ENCODE measurements around the gene FUT9. TPM values are rescaled to one million over a fixed set of nuclear protein-coding genes. Genes with fewer than 3 reads are reported as not detected.

FUT9 gene
- total RNA-seq, 4 donors from 2014 or later = 0.07 TPM; not detected in 3

GRCh38 chr6:96007663-96008062 is 8.1 kb upstream of the FUT9 start:
- intact Hi-C loops (cut with DNase I; ENCODE audit: low total_unique reads) = no loop called here
- H3K27me3 ChIP-seq = no peaks in the 10 kb centered on the region
- DNase-seq = no peak
- H3K4me3 ChIP-seq = no peak overlapping the region
- TF ChIP-seq POLR2A (IDR thresholded peaks at IDR 0.05) = no peak
- no peak for TF ChIP-seq CTCF (IDR thresholded peaks at IDR 0.05)
- H3K9me3 ChIP-seq = no peaks in the 10 kb centered on the region
- no peak overlapping the region for H3K27ac ChIP-seq
- no peaks in the 10 kb centered on the region for H3K4me1 ChIP-seq
- no peaks in the 10 kb centered on the region for H3K36me3 ChIP-seq

GRCh38 chr6:96013531-96013930 is 2.2 kb upstream of the FUT9 start:
- Histone ChIP-seq H3K27me3 (peaks cover 0 to 6% of the 10 kb centered on the region in 2 donors), H3K36me3 (no peaks in the 10 kb centered on the region), H3K4me3 (no peak overlapping the region), H3K4me1 (peaks cover 0 to 4% of the 10 kb centered on the region in 2 donors), H3K9me3 (no peaks in the 10 kb centered on the region), H3K27ac (no peak overlapping the region)
- TF ChIP-seq POLR2A (IDR thresholded peaks at IDR 0.05) (no peak), CTCF (IDR thresholded peaks at IDR 0.05) (no peak)
- intact Hi-C loops (cut with DNase I; ENCODE audit: low total_unique reads) = no loop called here
- no peak for DNase-seq

- TF ChIP-seq POLR2A (IDR thresholded peaks at IDR 0.05) (no peak), CTCF (IDR thresholded peaks at IDR 0.05) (no peak)
- Histone ChIP-seq H3K27ac (no peak overlapping the region), H3K4me1 (peaks cover 0 to 4% of the 10 kb centered on the region in 2 donors), H3K36me3 (no peaks in the 10 kb centered on the region), H3K27me3 (peaks cover 0 to 6% of the 10 kb centered on the region in 2 donors), H3K9me3 (no peaks in the 10 kb centered on the region), H3K4me3 (no peak overlapping the region)
- intact Hi-C loops (cut with DNase I; ENCODE audit: low total_unique reads) = no loop called here
- no peak for DNase-seq
Measured at GRCh38 chr6:96014846-96015517, 792 bp upstream of the FUT9 start.

DNA sequence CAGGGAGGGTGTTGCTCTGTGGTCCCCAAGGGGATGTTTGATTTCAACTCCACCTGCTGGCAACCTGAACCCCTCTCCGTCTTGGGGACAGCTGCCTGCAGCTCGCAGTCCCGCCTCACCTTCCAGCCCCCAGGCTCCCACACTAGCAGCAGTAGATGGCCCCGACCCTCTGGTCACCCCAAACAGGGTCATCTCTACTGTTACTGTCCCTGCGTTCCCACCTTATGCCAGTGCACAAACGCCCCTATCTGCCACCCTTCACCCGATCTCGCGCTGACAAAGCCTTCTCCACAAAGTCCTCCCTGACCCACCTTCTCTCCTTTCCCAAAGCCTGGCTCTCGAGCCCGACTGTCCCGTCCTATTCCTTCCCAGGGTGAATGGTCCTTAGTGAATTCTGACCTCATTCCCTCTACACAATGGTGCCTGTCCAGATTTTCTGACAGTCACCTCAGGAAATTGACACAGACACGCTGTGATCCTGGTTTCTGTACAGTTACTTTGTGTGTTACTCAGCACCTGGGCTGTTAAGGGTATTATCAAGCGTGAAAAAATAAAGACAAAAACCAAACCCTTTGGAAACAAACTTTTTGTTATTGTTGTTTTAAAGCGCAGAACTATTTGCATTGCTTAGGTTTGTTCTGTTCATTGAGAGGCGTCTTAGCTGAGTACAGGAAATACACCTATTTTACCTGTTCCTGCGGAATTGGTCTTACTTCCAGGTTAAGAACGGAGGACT is 728 bp downstream of the FUT9 start:
- H3K4me3 ChIP-seq = no peak overlapping the region
- H3K27me3 ChIP-seq = peaks cover 0 to 6% of the 10 kb centered on the region in 2 donors
- no peak for DNase-seq
- no peaks in the 10 kb centered on the region for H3K36me3 ChIP-seq
- no peak overlapping the region for H3K27ac ChIP-seq
- TF ChIP-seq POLR2A (IDR thresholded peaks at IDR 0.05) (no peak), CTCF (IDR thresholded peaks at IDR 0.05) (no peak)
- intact Hi-C loops (cut with DNase I; ENCODE audit: low total_unique reads) = no loop called here
- H3K4me1 ChIP-seq = peaks cover 0 to 4% of the 10 kb centered on the region in 2 donors
- no peaks in the 10 kb centered on the region for H3K9me3 ChIP-seq

DNA sequence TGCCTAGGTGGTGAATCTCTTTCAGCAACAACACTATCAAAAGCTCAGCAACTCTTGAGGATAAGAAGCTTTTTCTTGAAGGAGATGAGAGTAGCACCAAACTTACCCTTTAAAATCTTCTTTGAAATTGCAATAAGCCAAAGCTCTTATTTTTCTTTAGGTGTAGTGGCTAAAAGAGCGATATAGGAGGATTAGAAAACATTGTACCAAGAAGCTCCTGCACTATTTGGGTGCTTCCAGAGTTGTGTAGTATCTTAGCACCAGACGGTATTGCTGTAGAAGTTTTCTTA is 1.2 kb downstream of the FUT9 start:
- Histone ChIP-seq H3K4me1 (peaks cover 0 to 4% of the 10 kb centered on the region in 2 donors), H3K27me3 (peaks cover 0 to 6% of the 10 kb centered on the region in 2 donors), H3K27ac (no peak overlapping the region), H3K9me3 (no peaks in the 10 kb centered on the region), H3K4me3 (no peak overlapping the region), H3K36me3 (no peaks in the 10 kb centered on the region)
- DNase-seq = no peak
- TF ChIP-seq CTCF (IDR thresholded peaks at IDR 0.05) (no peak), POLR2A (IDR thresholded peaks at IDR 0.05) (no peak)
- intact Hi-C loops (cut with DNase I; ENCODE audit: low total_unique reads) = no loop called here
